ENCODE results near the gene STAG3. TPM values are rescaled to one million over a fixed set of nuclear protein-coding genes. Genes with fewer than 3 reads are reported as not detected.

STAG3 gene
- total and polyA plus RNA-seq, 2 of the 8 experiments (the other 6 are each of a cell fraction or from before 2014, with no cell fraction given): 1.3 to 3.3 TPM

DNA sequence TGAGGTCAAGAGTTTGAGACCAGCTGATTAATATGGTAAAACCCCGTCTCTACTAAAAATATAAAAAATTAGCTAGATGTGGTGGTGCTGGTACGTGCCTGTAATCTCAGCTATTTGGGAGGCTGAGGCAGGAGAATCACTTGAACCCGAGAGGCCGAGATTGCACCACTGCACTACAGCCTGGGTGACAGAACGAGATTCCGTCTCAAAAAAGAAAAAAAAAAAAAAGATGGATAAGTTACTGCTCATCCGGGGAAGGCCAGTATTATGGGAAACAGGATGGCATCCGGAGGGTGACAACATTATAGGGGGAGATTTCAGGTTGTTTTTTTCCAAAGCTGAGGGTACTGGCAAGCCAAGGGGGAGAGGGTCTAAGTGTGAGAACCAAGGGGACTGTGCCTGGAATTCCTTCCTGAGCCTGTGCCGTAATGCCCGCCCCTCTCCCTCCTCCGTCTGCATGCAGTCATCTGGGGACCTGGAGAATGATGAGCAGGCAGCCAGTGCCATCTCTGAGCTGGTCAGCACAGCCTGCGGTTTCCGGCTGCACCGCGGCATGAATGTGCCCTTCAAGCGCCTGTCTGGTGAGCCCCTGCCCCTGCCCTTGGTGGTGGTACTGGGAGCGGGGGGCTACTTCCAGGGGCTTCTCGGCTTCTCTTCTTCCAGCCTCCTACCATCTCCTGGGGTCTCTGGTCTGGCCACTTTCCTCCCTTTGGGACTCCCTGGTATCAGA is 24.6 kb upstream of the STAG3 start:
- WGBS, 2 experiments (ENCODE audit: extremely low coverage in 1 of 2, insufficient coverage in 1 of 2, insufficient read length in 1 of 2, insufficient replicate concordance in 2 of 2, low coverage in 1 of 2, low lambda C conversion rate in 2 of 2, missing lambda C conversion rate in 1 of 2): 92% methylated on average over 16 of the region's 18 CpGs; no CpG with 5 or more reads in 1 of the 2 experiments
- Histone ChIP-seq H3K79me2 (ENCODE audit: control insufficient read depth in 1 of 2, insufficient read depth in 2 of 2, low read length in 2 of 2) (peaks cover 0 to 12% of the 10 kb centered on the region in 2 experiments; a peak in 2 of 4 replicates), H2AFZ (ENCODE audit: low read length) (no peak overlapping the region), H4K8ac (ENCODE audit: extremely low read depth, insufficient read depth, low read length) (no peak overlapping the region; the same call in 1 of the 2 replicates), H3K9me3 (ENCODE audit: insufficient read depth in 2 of 2, low read depth in 1 of 2, low read length in 1 of 2) (no peaks in the 10 kb centered on the region), H2BK12ac (ENCODE audit: low read depth, low read length) (no peak overlapping the region), H2BK15ac (ENCODE audit: low read length) (no peak overlapping the region), H3K23ac (ENCODE audit: insufficient read length) (no peak overlapping the region), H4K91ac (replicated peaks; ENCODE audit: insufficient read length, low read length) (no peak overlapping the region), H3K9ac (replicated peaks in 1 of 4; ENCODE audit: extremely low read depth in 1 of 4, low read depth in 3 of 4, low read length in 3 of 4) (no peak overlapping the region), H3K4me3 (ENCODE audit: extremely low read depth in 1 of 4, insufficient read depth in 2 of 4, low read depth in 3 of 4, low read length in 4 of 4) (no peak overlapping the region), H4K20me1 (replicated peaks in 1 of 2; ENCODE audit: control insufficient read depth in 1 of 2, insufficient read depth in 2 of 2, low read length in 2 of 2) (peaks cover 14 to 32% of the 10 kb centered on the region in 2 experiments), H4K5ac (ENCODE audit: insufficient read length, low read depth, low read length) (no peak overlapping the region), H3K14ac (ENCODE audit: insufficient read length) (no peak overlapping the region), H3K18ac (ENCODE audit: extremely low read depth, low read length) (no peak overlapping the region), H3K4me1 (replicated peaks in 1 of 4; ENCODE audit: control insufficient read depth in 3 of 4, insufficient read depth in 4 of 4, low read length in 3 of 4) (peaks cover 0 to 15% (median 9%) of the 10 kb centered on the region in 4 experiments; a peak in 5 of 7 replicates), H3K27me3 (replicated peaks in 1 of 4; ENCODE audit: control insufficient read depth in 3 of 4, extremely low read depth in 1 of 4, insufficient read depth in 3 of 4, low read length in 3 of 4) (no peaks in the 10 kb centered on the region), H3K36me3 (ENCODE audit: control insufficient read depth in 2 of 4, insufficient read depth in 4 of 4, low read length in 3 of 4) (peaks cover 8 to 47% (median 26%) of the 10 kb centered on the region in 4 experiments), H2BK5ac (ENCODE audit: low read depth, low read length) (no peak overlapping the region), H2BK20ac (ENCODE audit: low read length) (no peak overlapping the region), H3K79me1 (ENCODE audit: low read depth, low read length) (no peaks in the 10 kb centered on the region; the same call in none of the 2 replicates), H3K27ac (ENCODE audit: low read depth, low read length) (no peak overlapping the region), H3K23me2 (ENCODE audit: low read depth, low read length) (peaks cover 9% of the 10 kb centered on the region), H2BK120ac (replicated peaks; ENCODE audit: low read depth, low read length) (no peak overlapping the region), H3K56ac (replicated peaks; ENCODE audit: insufficient read length, low read depth, low read length) (no peak overlapping the region), H2AK5ac (ENCODE audit: low read depth, low read length) (no peak overlapping the region), H3K4ac (replicated peaks; ENCODE audit: insufficient read length, low read depth, low read length) (no peak overlapping the region), H3K4me2 (ENCODE audit: insufficient read depth in 1 of 2, low read depth in 2 of 2, low read length in 2 of 2) (no peak overlapping the region)
- CTCF ChIA-PET (ENCODE audit: partially characterized antibody): interaction anchor here (0.6 to 7.9 kb wide), 2 partner anchors 19 to 938 kb away, joined by 3 to 83 read pairs; no protein-coding TSS in a partner anchor
- TF ChIP-seq KDM5A (IDR thresholded peaks at IDR 0.05; ENCODE audit: low read length): no peak
- TF ChIP-seq TBP (IDR thresholded peaks at IDR 0.05; ENCODE audit: low read depth, low read length): no peak
- TF ChIP-seq SRF (IDR thresholded peaks at IDR 0.05; ENCODE audit: low read depth, low read length): no peak
- no peak for TF ChIP-seq CBX5 (IDR thresholded peaks at IDR 0.05; ENCODE audit: low read depth, low read length)
- POLR2A ChIA-PET (ENCODE audit: partially characterized antibody): interaction anchor here (0.6 to 9.9 kb wide), 7 partner anchors 13 to 111 kb away, joined by 3 to 145 read pairs (median 3); partner anchors contain the start of gene GAL3ST4
- no peak for DNase-seq (ENCODE audit: low read depth in 1 of 2, low spot score in 2 of 2)
- FAIRE-seq: no peak

Measured in H1 (cell line).